OCI-LY7 (cell line): Measurements from ENCODE around the gene PELI2. TPM values are rescaled to one million over a fixed set of nuclear protein-coding genes. Genes with fewer than 3 reads are reported as not detected.

ENCODE experiments used
- BruUV-seq: library from RNA; stranded (reverse); fragments of 400-500 nt; replicated peaks from 2 replicates; lab custom pipeline; 2021; lab: Mats Ljungman, UMichigan
- CTCF ChIA-PET: fragments of 300-600 bp; sonication (Branson Sonifier 250); formaldehyde crosslinking; loops from one replicate; lab custom pipeline; 2022; ENCODE audit warnings: antibody characterized with exemption; ENCODE audit not compliant: unreplicated experiment; lab: Charles Lee
- POLR2A ChIA-PET: fragments of 300-600 bp; sonication (Branson Sonifier 250); formaldehyde crosslinking; loops from one replicate; lab custom pipeline; 2022; ENCODE audit warnings: antibody characterized with exemption; lab: Charles Lee
- DNase-seq: peaks from one replicate; pipeline ENCODE4 v3.0.0-alpha.2; 2015; ENCODE audit warnings: low spot score
- H2AFZ ChIP-seq: fragments of 200-600 bp; sonication (generic), shearing (Covaris generic); 2 replicates; pipeline ENCODE4 v1.6.1; 2014; ENCODE audit warnings: mild to moderate bottlenecking, antibody characterized with exemption, low read length, moderate library complexity
- H3K27ac ChIP-seq: fragments of 200-600 bp; sonication (generic); 2 replicates; pipeline ENCODE4 v1.5.1; 2014; ENCODE audit warnings: mixed run types, low read depth, mild to moderate bottlenecking, moderate library complexity, low read length, inconsistent platforms; ENCODE audit not compliant: poor library complexity, severe bottlenecking
- H3K36me3 ChIP-seq: fragments of 200-600 bp; sonication (generic); 2 replicates; pipeline ENCODE4 v1.6.1; 2014; ENCODE audit warnings: mild to moderate bottlenecking, antibody characterized with exemption, low read length, moderate library complexity, mixed read lengths; ENCODE audit not compliant: insufficient read depth
- H3K4me1 ChIP-seq: fragments of 200-600 bp; sonication (generic); 2 replicates; pipeline ENCODE4 v1.5.1; 2014; ENCODE audit warnings: mild to moderate bottlenecking, low read length; ENCODE audit not compliant: insufficient read depth, poor library complexity, severe bottlenecking
- H3K4me2 ChIP-seq: fragments of 200-600 bp; sonication (generic); 2 replicates; pipeline ENCODE4 v1.6.1; 2014; ENCODE audit warnings: mild to moderate bottlenecking, low read length
- H3K4me3 ChIP-seq: fragments of 200-600 bp; sonication (generic); 2 replicates; pipeline ENCODE4 v1.5.1; 2014; ENCODE audit warnings: mild to moderate bottlenecking, low read depth, low read length; ENCODE audit not compliant: poor library complexity, severe bottlenecking
- H3K79me2 ChIP-seq: fragments of 200-600 bp; sonication (generic); 2 replicates; pipeline ENCODE4 v1.6.1; 2016; ENCODE audit warnings: low read depth, mild to moderate bottlenecking, low read length, moderate library complexity, mixed read lengths; ENCODE audit not compliant: insufficient read depth
- H3K9me2 ChIP-seq: fragments of 200-600 bp; sonication (generic); 2 replicates; pipeline ENCODE4 v1.6.1; 2016; ENCODE audit warnings: mild to moderate bottlenecking, low read length, mixed read lengths; ENCODE audit not compliant: insufficient read depth
- H3K9me3 ChIP-seq: fragments of 200-600 bp; sonication (generic); 2 replicates; pipeline ENCODE4 v1.6.1; 2014; ENCODE audit warnings: mild to moderate bottlenecking, mixed run types, low read length, mixed read lengths
- H4K20me1 ChIP-seq: fragments of 200-600 bp; sonication (generic); 2 replicates; pipeline ENCODE4 v1.6.1; 2014; ENCODE audit warnings: mild to moderate bottlenecking, antibody characterized with exemption, low read length, moderate library complexity, mixed read lengths; ENCODE audit not compliant: insufficient read depth
- EZH2phosphoT487 ChIP-seq: fragments of 200-600 bp; sonication (generic); IDR thresholded peaks from 2 replicates; pipeline ENCODE4 v1.6.1; 2018; ENCODE audit warnings: low read depth, borderline replicate concordance, mild to moderate bottlenecking, mixed run types, antibody characterized with exemption, low read length, moderate library complexity, mixed read lengths
- intact Hi-C: fragments of 100-400 bp; cut with micrococcal nuclease; formaldehyde crosslinking; loops from one replicate; pipeline ENCODE4 v1.10.0; 2022; ENCODE audit not compliant: unreplicated experiment
- total RNA-seq, 2 experiments: library from RNA; depleted of rRNA in 1 of 2; stranded (reverse); fragments of >200 nt in 1 of 2; shearing (Covaris generic) in 1 of 2; gene quantifications; 2 replicates each; pipeline ENCODE4 v1.2.3, GENCODE V29; 2014 to 2022
- TF ChIP-seq, protein P1 (sequence below): fragments of 200-600 bp; sonication (generic); conservative IDR thresholded peaks from 2 replicates; pipeline ENCODE4 v1.5.1; 2014; ENCODE audit warnings: mild to moderate bottlenecking, antibody characterized with exemption, low read length, moderate library complexity, mixed read lengths

Gene PELI2
- total RNA-seq, 2 experiments from 2014 or later = 2.8 to 3.8 TPM

DNA sequence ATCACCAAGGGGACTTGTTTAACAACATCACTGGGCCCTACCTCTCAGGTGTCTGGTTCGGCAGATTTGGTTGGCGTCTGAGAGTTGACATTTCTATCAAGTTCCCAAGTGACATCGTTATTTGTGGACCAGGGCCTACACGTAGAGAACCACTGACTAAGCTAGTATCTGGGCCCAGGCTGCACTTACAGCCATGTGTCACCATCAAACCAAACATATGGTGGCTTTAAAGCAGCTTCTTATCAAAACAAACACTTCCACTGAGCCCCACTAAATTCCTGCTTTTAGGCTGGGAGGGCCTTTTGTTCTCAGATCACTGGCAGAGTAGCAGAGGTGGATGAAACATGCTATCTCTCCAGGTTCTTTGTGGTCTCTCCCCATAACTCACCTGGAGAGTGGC lies 220.5 kb downstream of the PELI2 start:
- ChIA-PET CTCF (no interaction called here), POLR2A (no interaction called here)
- Histone ChIP-seq H3K4me2 (no peak overlapping the region), H3K4me3 (no peak overlapping the region), H3K36me3 (no peaks in the 10 kb centered on the region), H3K27ac (no peak overlapping the region), H2AFZ (no peak overlapping the region), H3K4me1 (no peaks in the 10 kb centered on the region), H3K9me2 (no peaks in the 10 kb centered on the region), H4K20me1 (no peaks in the 10 kb centered on the region), H3K79me2 (no peaks in the 10 kb centered on the region), H3K9me3 (no peaks in the 10 kb centered on the region)
- intact Hi-C loops = no loop called here
- TF ChIP-seq, protein P1, sequence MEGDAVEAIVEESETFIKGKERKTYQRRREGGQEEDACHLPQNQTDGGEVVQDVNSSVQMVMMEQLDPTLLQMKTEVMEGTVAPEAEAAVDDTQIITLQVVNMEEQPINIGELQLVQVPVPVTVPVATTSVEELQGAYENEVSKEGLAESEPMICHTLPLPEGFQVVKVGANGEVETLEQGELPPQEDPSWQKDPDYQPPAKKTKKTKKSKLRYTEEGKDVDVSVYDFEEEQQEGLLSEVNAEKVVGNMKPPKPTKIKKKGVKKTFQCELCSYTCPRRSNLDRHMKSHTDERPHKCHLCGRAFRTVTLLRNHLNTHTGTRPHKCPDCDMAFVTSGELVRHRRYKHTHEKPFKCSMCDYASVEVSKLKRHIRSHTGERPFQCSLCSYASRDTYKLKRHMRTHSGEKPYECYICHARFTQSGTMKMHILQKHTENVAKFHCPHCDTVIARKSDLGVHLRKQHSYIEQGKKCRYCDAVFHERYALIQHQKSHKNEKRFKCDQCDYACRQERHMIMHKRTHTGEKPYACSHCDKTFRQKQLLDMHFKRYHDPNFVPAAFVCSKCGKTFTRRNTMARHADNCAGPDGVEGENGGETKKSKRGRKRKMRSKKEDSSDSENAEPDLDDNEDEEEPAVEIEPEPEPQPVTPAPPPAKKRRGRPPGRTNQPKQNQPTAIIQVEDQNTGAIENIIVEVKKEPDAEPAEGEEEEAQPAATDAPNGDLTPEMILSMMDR = no peak
- TF ChIP-seq EZH2phosphoT487 = no peak
- no TSS peak for BruUV-seq
- DNase-seq = no peak

DNA sequence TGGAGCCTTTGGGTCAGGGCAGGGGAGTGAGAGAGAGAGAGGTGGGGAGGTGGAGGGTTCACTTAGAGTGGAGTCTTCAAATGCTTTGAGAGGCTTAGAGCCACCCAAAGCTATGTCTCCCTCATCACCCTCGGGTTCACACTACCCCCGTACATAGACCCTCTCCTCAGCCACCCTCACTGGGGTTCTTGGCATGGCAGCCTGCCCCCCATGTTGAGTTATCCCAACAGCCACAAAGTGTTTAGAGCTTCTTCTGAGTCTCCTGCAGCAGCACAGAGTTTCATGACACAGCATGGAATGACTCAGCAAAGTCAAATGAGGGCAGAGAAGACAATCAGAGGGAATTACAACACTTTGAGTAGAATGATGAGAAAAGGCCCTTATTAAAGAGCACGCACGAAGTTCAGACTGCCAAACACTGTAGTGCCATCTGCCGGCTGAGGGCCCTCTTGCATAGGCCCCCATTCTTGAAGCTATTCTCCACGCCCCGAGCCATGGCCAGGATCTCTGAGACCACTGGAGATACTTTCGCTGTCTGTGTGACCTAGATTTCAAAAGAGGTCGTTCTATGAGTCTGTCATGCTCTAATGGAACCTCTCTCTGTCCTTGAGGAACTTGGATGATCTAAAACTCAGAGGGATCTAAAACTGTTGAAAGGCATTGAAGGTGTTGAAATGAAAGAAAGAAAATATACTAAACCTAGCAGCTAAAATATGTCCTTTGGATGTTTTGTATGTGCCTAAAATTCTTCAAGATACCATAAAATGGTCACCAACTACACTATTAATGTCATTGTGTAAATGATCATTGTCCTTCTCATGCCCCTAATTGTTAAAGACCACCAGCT lies 221.9 kb downstream of the PELI2 start:
- CTCF ChIA-PET = no interaction called here
- TF ChIP-seq, protein P1 = peak; percentile 68
- TF ChIP-seq EZH2phosphoT487 = no peak
- H3K79me2 ChIP-seq = no peaks in the 10 kb centered on the region
- H4K20me1 ChIP-seq = no peaks in the 10 kb centered on the region
- no TSS peak for BruUV-seq
- POLR2A ChIA-PET = no interaction called here
- DNase-seq = peak; percentile 33
- intact Hi-C loops = loop anchor here (2.0 kb wide), 1 partner anchor 475 kb away; no protein-coding TSS in a partner anchor
- H3K36me3 ChIP-seq = no peaks in the 10 kb centered on the region
- no peaks in the 10 kb centered on the region for H3K4me1 ChIP-seq
- H3K9me3 ChIP-seq = no peaks in the 10 kb centered on the region
- no peaks in the 10 kb centered on the region for H3K9me2 ChIP-seq
- H2AFZ ChIP-seq = no peak overlapping the region
- no peak overlapping the region for H3K4me3 ChIP-seq
- H3K27ac ChIP-seq = no peak overlapping the region
- no peak overlapping the region for H3K4me2 ChIP-seq

DNA sequence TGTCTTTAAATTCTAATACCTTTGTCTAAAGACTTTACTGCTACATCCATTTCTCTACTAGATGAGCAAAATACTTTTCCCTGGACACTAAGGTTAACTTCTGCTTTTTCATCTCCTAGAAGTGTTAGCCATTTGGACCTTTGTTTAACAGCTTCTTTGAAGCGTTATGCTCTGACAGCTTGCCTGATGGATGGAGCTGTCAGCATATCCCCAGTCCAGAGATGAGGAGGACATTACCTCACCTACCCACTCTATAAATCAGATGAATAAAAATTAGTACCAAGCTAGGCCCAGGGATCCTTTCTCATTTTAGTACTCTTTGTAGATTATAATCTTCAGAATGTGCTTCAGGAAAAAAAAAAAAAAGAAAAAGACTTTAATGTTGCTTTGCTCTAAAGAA lies 222.7 kb downstream of the PELI2 start:
- TF ChIP-seq EZH2phosphoT487 = no peak
- TF ChIP-seq, protein P1 = no peak
- no peaks in the 10 kb centered on the region for H3K9me3 ChIP-seq
- no TSS peak for BruUV-seq

More for the DNA sequence above, 222.7 kb downstream of the PELI2 start:
- intact Hi-C loops = loop anchor here (2.0 kb wide), 1 partner anchor 476 kb away; no protein-coding TSS in a partner anchor
- Histone ChIP-seq H3K4me2 (no peak overlapping the region), H4K20me1 (no peaks in the 10 kb centered on the region), H3K27ac (no peak overlapping the region), H3K9me2 (no peaks in the 10 kb centered on the region), H3K4me3 (no peak overlapping the region), H2AFZ (no peak overlapping the region), H3K4me1 (no peaks in the 10 kb centered on the region), H3K79me2 (no peaks in the 10 kb centered on the region), H3K36me3 (no peaks in the 10 kb centered on the region)
- DNase-seq = no peak
- POLR2A ChIA-PET = no interaction called here
- CTCF ChIA-PET = no interaction called here
